Breast epithelium (tissue), 3 donors: ENCODE measurements around the gene DOCK3.

Experiments used
- CTCF ChIP-seq, 3 donors: fragments of 450-650 bp; IDR thresholded peaks; one replicate each; pipeline ENCODE4 v1.5.1; 2016 to 2017; ENCODE audit warnings: antibody characterized with exemption in 3 of 3, mild to moderate bottlenecking in 3 of 3, moderate library complexity in 3 of 3
- POLR2A ChIP-seq: fragments of 450-650 bp; IDR thresholded peaks from one replicate; pipeline ENCODE4 v1.6.1; 2016; ENCODE audit warnings: antibody characterized with exemption, mild to moderate bottlenecking, moderate library complexity
- POLR2AphosphoS5 ChIP-seq, 3 donors: sonication (generic); formaldehyde crosslinking; IDR thresholded peaks; one replicate each; pipeline ENCODE4 v1.6.1; 2017; ENCODE audit warnings: antibody characterized with exemption in 3 of 3

GRCh38 chr3:51295625-51296024, 620.9 kb downstream of the DOCK3 start:
- TF ChIP-seq CTCF (IDR thresholded peaks at IDR 0.05) (no peak), POLR2A (no peak), POLR2AphosphoS5 (IDR thresholded peaks at IDR 0.05) (no peak)
